Stomach (tissue), 9 donors: ENCODE results near the gene ENOX1. TPM values are rescaled to one million over a fixed set of nuclear protein-coding genes. Genes with fewer than 3 reads are reported as not detected.
A peak's percentile ranks its signal among the peaks of the same experiment; 100 is the strongest.

Experiments used
- DNase-seq, 2 donors: peaks; one replicate each; pipeline versions ENCODE4 v3.0.0 to v3.0.0-alpha.2; 2013 to 2019
- H3K27ac ChIP-seq, 5 donors: fragments of 200-600 bp in 4 of 5; sonication (generic) in 4 of 5; one replicate each; pipeline ENCODE4 v1.5.1; 2013 to 2019; ENCODE audit warnings: mild to moderate bottlenecking in 1 of 5, moderate library complexity in 1 of 5
- H3K27me3 ChIP-seq, 3 donors: fragments of 200-600 bp; sonication (generic); one replicate each; pipeline ENCODE4 v1.5.1; 2017 to 2019; ENCODE audit warnings: mixed run types in 1 of 3
- H3K36me3 ChIP-seq, 4 donors: fragments of 200-600 bp; sonication (generic); 1 replicate in 3 of 4; 2 replicates in 1 of 4; pipeline ENCODE4 v1.5.1; 2016 to 2019
- H3K4me1 ChIP-seq, 4 donors: fragments of 200-600 bp; sonication (generic); one replicate each; pipeline ENCODE4 v1.5.1; 2016 to 2019
- H3K4me3 ChIP-seq, 4 donors: fragments of 200-600 bp; sonication (generic) in 3 of 4; one replicate each; pipeline ENCODE4 v1.5.1; 2016 to 2019; ENCODE audit warnings: mild to moderate bottlenecking in 1 of 4
- H3K9me3 ChIP-seq, 4 donors: fragments of 200-600 bp; sonication (generic); one replicate each; pipeline ENCODE4 v1.5.1; 2016 to 2019
- EP300 ChIP-seq: sonication (generic); formaldehyde crosslinking; IDR thresholded peaks from one replicate; pipeline ENCODE4 v1.6.1; 2017; ENCODE audit warnings: antibody characterized with exemption
- POLR2A ChIP-seq, 4 donors: fragments of 450-650 bp; IDR thresholded peaks; one replicate each; pipeline ENCODE4 v1.6.1; 2016; ENCODE audit warnings: antibody characterized with exemption in 4 of 4, control low read depth in 2 of 4, mild to moderate bottlenecking in 1 of 4, moderate library complexity in 1 of 4
- POLR2AphosphoS5 ChIP-seq, 3 donors: sonication (generic); formaldehyde crosslinking; IDR thresholded peaks; one replicate each; pipeline ENCODE4 v1.6.1; 2016; ENCODE audit warnings: antibody characterized with exemption in 3 of 3
- WGBS, 5 donors: extraction: QIAGEN DNeasy Blood & Tissue Kit in 3 of 5; methylation state at CpG; one replicate each; pipeline versions ENCODE4 v1.1.5 to v1.1.7; 2013 to 2018; 5-methylcytosine and 5-hydroxymethylcytosine counted together
- intact Hi-C: fragments of 100-400 bp; cut with DNase I; formaldehyde crosslinking; loops from one replicate; pipeline ENCODE4 v1.15.1; 2023; ENCODE audit warnings: low total_unique reads
- polyA plus RNA-seq, 3 donors: library from polyadenylated mRNA; stranded (reverse); fragments of 200-250 nt; gene quantifications; one replicate each; pipeline ENCODE4 v1.2.3, GENCODE V29; 2013
- total RNA-seq, 5 donors: library from RNA; depleted of rRNA; stranded (reverse); fragments of >200 nt; gene quantifications; one replicate each; pipeline versions ENCODE4 v1.1.0 to v1.2.3, GENCODE V29; 2014 to 2016
- TF ChIP-seq, protein P1 (sequence below), 7 experiments: fragments of 450-650 bp in 4 of 7; fragments of 200-600 bp in 3 of 7; sonication (generic) in 3 of 7; IDR thresholded peaks; one replicate each; pipeline ENCODE4 v1.5.1; 2016 to 2019; ENCODE audit warnings: antibody characterized with exemption in 7 of 7, control low read depth in 2 of 7, mild to moderate bottlenecking in 1 of 7
- donor health status: healthy with polysubstance abuse.
- donor health status: Bipolar disorder and iron deficiency.
- donor health status: healthy.

Gene ENOX1
- total and polyA plus RNA-seq, 8 donors: 0.46 to 6.2 (median 1.4) TPM; not detected in 1

DNA sequence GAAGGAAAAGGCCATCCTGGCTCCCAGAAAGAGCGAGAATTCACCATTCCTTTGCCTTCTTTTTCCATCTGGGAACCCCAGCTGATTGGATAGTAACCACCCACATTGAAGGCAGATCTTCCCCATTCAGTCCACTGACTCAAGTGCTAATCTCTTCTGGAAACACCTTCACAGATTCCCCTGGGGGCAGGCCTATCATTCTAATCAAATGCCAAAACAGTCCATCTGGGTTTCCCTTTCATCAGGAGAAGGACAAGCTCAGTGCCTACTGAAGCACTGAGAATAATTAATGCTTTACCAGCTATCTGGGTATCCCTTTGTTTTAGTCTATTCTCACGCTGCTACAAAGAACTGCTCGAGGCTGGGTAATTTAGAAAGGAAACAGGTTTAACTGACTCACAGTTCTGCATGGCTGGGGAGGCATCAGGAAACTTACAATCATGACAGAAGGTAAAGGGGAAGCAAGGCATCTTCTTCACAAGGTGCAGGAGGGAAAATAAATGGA lies 293.2 kb downstream of the ENOX1 start:
- 80 to 88% (median 85%) methylated on average over 3 of the region's 3 CpGs for WGBS, 5 donors
- Histone ChIP-seq H3K9me3 (no peaks in the 10 kb centered on the region), H3K27ac (no peak overlapping the region), H3K36me3 (no peaks in the 10 kb centered on the region), H3K4me3 (no peak overlapping the region), H3K27me3 (no peaks in the 10 kb centered on the region), H3K4me1 (no peaks in the 10 kb centered on the region)
- intact Hi-C loops: no loop called here
- DNase-seq: no peak
- TF ChIP-seq, protein P1, sequence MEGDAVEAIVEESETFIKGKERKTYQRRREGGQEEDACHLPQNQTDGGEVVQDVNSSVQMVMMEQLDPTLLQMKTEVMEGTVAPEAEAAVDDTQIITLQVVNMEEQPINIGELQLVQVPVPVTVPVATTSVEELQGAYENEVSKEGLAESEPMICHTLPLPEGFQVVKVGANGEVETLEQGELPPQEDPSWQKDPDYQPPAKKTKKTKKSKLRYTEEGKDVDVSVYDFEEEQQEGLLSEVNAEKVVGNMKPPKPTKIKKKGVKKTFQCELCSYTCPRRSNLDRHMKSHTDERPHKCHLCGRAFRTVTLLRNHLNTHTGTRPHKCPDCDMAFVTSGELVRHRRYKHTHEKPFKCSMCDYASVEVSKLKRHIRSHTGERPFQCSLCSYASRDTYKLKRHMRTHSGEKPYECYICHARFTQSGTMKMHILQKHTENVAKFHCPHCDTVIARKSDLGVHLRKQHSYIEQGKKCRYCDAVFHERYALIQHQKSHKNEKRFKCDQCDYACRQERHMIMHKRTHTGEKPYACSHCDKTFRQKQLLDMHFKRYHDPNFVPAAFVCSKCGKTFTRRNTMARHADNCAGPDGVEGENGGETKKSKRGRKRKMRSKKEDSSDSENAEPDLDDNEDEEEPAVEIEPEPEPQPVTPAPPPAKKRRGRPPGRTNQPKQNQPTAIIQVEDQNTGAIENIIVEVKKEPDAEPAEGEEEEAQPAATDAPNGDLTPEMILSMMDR (IDR thresholded peaks at IDR 0.05): no peak
- TF ChIP-seq EP300 (no peak), POLR2A (IDR thresholded peaks at IDR 0.05) (no peak), POLR2AphosphoS5 (IDR thresholded peaks at IDR 0.05) (no peak)

DNA sequence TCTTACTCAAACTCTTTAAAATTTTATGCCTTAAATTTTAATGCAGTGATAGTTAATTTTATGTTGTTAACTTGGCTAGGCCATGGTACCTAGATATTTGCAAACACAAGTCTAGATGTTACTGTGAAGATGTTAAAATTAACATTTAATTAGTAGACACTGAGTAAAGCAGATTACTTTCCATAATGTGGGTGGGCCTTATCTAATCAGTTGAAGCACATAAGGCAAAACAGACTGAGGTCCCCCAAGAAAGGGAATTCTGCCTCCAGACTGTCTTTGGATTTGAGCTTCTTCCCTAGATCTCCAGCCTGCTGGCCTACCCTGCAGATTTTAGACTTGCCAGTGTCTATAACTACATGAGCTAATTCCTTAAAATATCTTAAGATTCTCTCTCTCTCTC lies 294.0 kb downstream of the ENOX1 start:
- DNase-seq: no peak
- intact Hi-C loops: no loop called here

DNA sequence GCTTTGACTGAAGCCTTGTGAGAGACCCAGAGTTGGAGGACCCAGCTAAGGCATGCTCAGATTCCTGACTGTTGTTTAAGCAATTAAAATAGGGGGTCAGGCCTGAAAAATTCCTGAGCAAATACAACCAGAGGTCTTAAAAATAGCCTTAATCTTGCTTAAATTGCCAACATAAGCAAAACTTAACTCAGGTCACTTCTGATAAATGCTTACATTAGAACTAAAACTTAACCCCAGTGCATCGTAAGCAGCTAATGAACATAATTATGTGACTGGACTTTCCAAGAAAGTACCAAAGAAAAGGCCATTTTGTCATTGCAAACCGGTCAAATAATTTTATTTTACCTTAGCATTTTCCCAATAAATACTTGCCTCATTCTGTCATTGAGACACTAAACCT lies 294.5 kb downstream of the ENOX1 start:
- no peak for DNase-seq
- no peak overlapping the region for H3K4me3 ChIP-seq
- TF ChIP-seq EP300 (no peak), POLR2A (IDR thresholded peaks at IDR 0.05) (no peak), POLR2AphosphoS5 (IDR thresholded peaks at IDR 0.05) (no peak)
- TF ChIP-seq, protein P1 (IDR thresholded peaks at IDR 0.05): no peak
- H3K27me3 ChIP-seq: no peaks in the 10 kb centered on the region
- 82 to 98% (median 96%) methylated on average over 2 of the region's 2 CpGs for WGBS, 5 donors
- intact Hi-C loops: no loop called here
- H3K9me3 ChIP-seq: no peaks in the 10 kb centered on the region
- H3K4me1 ChIP-seq: no peaks in the 10 kb centered on the region
- no peaks in the 10 kb centered on the region for H3K36me3 ChIP-seq
- H3K27ac ChIP-seq: no peak overlapping the region

More for the DNA sequence above, 294.0 kb downstream of the ENOX1 start:
- no peaks in the 10 kb centered on the region for H3K36me3 ChIP-seq
- no peaks in the 10 kb centered on the region for H3K27me3 ChIP-seq
- no peak overlapping the region for H3K4me3 ChIP-seq
- no peaks in the 10 kb centered on the region for H3K9me3 ChIP-seq
- H3K27ac ChIP-seq: no peak overlapping the region
- no peaks in the 10 kb centered on the region for H3K4me1 ChIP-seq
- TF ChIP-seq POLR2AphosphoS5 (IDR thresholded peaks at IDR 0.05) (no peak), POLR2A (IDR thresholded peaks at IDR 0.05) (no peak), EP300 (no peak)
- TF ChIP-seq, protein P1 (IDR thresholded peaks at IDR 0.05): no peak

DNA sequence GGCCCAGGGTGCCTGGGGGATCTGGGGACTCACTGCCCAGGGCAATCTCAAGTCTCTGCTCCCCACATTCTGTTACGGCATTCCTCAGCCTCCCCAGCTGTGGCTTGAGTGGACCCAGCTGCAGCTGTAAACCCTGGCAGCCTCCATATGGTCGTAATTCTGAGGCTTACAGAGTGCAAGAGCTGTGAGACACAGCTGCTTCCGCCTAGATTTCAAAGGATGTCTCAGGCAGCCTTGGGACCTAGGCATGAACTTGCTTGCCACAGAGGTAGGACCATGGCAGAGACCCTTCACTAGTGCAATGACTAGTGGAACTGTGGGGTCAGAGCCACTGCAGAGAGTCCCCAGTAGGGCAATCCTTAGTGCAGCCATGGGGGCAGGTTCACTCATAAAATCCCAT lies 297.5 kb downstream of the ENOX1 start:
- DNase-seq: peak in 1 of 2 donors; percentile 58
- Histone ChIP-seq H3K27ac (no peak overlapping the region), H3K36me3 (no peaks in the 10 kb centered on the region), H3K27me3 (no peaks in the 10 kb centered on the region), H3K9me3 (no peaks in the 10 kb centered on the region), H3K4me3 (no peak overlapping the region), H3K4me1 (no peaks in the 10 kb centered on the region)
- TF ChIP-seq POLR2AphosphoS5 (IDR thresholded peaks at IDR 0.05) (no peak), POLR2A (IDR thresholded peaks at IDR 0.05) (no peak), EP300 (no peak)
- TF ChIP-seq, protein P1 (IDR thresholded peaks at IDR 0.05): no peak
- intact Hi-C loops: no loop called here
- WGBS, 5 donors: 62 to 88% (median 79%) methylated on average over 3 of the region's 3 CpGs
